ENCODE data around the gene RITA1.

The RITA1 gene

DNA sequence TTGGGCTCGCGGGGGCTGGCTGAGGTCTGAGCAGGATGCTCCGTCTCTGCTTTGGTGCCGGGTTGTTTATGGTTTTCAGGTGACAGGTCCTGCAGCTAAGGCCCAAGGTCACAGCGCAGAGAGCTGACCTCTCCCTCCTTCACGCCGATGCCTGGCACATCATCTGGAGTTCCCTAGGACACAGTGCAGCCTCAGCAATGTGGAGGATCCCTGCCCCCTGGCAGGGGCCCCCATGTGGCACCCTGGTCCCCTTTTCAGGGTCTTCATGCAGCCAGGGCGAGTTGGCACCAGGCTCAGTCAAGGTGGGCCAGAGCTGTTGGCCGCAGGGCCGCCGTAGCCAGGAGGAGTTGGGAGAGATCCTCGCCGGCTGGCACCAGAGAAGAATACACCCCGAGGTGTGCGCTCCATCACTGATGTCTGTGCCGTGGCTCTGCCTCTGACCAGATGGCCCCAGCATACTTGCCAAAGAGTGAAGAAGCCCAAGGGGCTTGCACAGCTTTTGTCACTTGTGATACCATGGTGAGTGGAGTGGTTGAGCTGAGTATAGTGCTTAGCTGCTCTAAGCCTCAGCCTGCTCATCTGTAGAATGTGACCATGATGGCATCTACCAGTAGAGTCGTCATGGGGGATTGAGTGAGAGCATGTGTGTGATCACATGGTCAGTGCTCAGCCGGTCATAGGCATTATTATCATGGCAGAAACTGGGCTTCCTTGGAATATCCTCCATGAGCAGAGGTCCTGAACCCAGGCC lies 46.7 kb downstream of the RITA1 start:
- DNase-seq: no peak

DNA sequence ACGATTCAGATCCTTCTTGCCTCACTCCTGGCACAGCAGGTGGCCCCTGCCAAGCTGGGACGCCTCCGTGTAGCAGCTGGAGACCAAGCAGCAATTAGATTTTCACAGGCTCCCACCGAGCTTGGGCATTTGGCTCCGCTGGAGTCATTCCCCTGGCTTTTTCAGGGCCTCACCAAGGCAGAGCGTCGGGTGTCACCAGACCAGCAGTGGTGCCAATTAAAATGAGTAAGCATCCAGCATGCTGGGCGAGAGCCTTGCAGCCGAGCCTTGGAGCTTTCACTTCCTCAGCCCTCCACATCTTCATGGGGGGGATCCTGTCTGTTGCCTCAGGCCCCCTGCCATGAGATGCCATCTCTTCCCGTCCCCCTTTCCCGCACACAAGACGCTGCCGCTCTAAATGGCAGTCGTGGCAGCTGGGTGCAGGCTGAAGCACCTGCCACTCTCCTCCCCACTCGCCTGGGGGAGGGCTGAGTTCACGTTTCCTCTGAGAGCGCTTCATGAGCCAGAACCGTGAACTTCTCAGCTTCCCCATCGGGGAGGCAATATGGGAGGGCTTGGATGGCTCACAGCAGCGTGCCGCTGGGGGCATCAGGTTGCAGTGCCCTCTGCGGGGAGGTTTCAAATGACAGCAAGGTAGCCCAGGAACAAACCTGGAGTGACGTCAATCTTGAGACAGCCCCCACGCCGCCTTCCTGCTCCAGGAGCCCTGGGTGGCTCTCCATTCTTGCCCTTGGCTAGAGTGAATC lies 47.5 kb downstream of the RITA1 start:
- peak; percentile 78 for DNase-seq

DNA sequence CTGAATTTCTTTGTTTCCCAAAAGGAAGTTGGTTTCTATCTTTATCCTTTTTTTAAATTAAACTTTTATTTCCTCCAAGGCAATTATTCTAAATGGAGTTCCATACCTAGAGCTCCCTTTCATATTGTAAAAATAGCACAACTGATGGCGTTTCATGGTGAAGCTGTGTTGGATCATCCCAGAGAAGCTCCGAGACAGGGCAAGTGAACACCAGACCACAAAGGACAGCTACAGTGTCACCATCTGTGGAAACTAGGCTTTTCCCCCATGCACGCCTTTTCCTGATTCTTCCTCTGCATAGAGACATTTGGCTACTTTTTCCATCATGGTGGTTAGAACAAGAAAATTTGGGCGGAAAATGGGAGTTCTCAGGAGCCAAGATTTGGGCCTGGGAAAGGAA lies 48.4 kb downstream of the RITA1 start:
- no peak for DNase-seq

DNA sequence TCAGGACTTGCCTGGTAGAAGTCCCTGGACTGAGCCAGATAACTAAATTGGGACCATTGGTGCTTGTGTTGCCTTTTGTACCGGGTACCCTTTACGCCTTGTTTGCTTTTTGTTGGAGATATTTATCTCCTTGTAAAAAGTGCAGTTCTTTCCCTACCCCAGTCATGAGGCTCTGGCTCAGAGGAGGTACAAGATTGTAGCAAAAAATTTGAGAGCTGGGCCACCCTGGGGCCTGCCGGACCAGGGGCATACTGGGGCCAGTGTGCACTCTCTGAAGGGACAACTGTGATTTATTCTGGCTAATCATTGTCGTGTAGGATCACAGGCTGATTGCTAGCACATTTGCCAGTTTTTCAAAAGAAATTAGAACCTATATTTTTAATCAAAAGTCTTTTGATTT lies 49.0 kb downstream of the RITA1 start:
- DNase-seq: no peak

DNA sequence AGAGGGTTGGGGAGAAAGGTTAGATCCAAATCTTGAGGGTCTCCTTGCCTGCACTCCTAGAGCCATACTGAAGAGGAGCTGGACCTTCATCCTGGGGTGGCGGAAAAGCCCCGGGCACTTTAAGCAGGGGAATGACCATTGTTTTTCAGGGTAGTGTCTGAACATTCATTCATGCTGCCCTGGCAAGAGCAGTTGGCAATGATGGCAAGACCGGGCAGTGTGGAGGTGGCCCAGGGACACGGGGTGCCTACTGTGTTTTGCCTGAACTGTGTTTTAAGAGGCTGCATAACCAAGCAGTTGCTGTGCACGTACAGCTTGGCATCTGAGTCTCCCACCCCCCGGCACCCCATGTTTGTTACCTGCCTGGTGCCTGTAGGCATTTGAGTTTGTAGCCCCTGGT lies 50.5 kb downstream of the RITA1 start:
- no peak for DNase-seq

DNA sequence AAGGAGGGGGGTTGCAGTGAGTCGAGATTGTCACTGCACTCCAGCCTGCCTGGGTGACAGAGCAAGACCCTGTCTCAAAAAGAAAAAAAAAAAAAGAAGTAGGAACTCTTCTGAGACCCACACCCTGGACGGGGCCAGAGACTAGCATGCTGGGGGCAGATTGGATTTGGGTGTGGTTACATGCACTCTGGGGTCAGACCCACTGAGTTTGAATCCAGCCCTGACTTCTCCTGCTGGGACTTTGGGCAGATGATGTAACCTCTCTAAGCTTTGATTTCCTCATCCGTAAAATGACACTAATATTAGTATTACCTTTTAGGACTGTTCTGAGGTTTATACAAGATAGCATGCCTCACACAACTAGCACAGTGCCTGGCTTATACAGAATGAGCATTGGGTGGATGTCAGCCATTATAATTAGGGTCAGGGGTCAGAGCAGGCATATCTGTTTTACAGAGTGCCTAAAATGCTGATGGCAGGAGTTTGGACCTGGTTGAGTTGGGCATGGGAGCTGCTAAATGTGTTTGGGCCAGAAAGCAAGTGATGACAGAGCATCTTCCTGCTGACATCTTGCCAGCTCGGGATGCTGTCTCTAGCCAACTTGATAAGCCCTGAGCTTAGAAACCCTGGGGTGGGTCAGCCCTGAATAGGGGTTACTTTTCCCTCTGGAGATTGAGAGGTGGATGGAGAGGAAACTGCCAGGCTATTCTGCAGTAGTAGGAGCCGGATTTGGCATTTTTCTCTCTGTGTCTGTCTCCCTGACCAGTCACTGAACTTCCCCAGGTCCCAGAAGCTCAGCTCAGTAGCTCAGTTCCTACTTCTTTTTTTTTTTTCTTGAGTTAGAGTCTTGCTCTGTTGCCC lies 51.2 kb downstream of the RITA1 start:
- no peak for DNase-seq

DNA sequence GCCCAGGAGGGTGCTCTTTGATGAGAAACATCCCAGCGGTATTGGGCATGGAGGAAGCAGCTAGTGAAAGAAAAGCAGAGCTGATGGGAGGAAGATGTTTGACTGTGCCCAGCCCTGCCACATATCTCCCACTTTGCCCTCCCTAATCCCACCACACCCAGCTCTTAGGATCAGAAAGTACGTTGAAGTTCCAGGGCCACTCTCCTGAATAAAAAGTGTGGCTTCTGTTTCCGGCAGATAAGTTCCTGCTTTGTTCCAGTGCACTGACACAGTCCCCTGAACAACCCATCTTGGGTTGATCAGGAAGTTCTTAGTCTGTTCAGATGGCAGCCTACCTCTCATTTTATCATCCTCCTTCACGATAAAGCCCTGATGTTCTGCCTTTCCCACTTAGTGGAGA lies 52.2 kb downstream of the RITA1 start:
- no peak for DNase-seq

DNA sequence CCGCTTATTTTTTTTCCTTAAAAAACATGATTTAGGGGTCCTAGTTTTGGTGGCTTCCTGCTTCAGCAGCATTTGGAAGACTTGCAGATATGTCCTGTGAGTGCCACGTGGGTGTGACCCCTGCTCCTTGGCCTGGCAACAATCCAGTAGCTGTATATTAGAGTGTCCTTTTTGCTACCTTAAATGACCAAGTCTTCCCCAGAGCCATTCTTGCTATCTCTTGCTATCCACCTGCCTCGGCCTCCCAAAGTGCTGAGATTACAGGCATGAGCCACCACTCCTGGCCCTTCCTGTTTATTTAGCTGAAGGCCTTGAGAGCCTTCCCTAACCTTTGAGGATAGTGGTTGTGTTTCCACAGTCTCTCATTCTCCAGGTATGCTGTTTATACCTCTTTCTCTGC lies 52.8 kb downstream of the RITA1 start:
- no peak for DNase-seq

DNA sequence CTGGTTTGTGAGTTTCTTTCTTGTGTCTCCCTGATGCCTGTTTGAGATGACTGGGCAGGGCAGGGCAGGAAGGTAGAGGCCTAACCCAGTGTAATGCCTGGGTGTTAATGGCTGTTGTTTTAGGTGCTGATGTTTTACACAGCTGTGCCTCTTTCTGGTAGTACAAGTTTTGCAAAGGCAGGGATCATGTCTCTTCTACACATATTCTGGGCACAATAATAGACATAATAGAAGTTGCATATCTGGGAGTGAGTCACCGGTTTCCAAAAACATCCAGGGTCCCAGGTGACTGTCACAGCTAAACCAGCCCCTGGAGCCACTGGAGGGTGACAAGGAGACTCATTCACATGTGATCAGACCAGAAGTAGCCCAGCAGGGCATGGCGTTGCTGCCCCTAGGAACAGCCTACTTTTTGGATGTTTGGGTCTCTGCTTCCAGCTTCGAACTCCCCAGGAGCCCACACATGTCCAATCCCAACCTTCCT lies 53.8 kb downstream of the RITA1 start:
- DNase-seq: no peak

DNA sequence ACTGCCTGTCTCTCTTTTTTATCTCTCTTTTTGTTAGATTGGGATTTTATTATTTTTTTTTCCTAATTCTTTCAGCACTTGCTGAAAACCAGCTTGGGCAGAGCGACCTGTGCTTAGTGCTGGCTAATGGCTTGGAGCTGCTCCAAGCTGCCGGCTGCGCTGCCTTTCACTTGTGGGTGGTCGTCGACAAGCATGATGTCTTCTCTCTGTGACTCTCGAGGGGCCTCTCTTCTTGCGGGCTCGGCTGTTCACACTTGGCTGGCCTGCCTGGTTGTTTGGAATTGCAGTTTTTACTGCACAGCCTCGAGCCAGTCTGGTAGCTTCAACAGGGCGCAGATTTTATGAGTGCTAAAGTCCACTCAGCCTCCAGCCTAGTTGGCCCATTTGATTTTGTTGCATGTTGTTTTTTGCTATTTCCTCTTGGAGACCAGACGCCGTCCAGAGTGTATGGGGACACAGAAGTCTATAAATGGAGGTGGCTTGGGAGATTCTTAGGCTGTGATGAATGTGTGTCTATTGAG lies 54.4 kb downstream of the RITA1 start:
- no peak for DNase-seq

DNA sequence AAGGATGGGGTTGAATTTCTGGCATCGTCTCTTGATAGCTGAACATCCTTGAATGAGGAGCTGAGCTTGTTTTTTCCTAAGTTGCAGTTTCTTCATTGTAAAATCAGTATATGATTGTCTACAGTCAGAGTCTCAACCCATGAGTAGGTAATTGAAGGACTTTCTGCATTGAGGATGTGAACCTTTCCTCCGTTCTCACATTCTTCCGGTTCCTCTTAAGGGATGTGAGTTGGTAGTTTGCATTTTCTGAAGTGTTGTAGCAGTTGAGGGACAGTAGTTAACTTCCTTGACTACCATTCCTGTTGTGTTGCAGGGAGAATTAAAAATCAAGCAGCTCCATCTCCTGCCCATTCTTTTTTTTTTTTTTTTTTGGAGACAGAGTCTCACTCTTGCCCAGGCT lies 54.9 kb downstream of the RITA1 start:
- DNase-seq: no peak

DNA sequence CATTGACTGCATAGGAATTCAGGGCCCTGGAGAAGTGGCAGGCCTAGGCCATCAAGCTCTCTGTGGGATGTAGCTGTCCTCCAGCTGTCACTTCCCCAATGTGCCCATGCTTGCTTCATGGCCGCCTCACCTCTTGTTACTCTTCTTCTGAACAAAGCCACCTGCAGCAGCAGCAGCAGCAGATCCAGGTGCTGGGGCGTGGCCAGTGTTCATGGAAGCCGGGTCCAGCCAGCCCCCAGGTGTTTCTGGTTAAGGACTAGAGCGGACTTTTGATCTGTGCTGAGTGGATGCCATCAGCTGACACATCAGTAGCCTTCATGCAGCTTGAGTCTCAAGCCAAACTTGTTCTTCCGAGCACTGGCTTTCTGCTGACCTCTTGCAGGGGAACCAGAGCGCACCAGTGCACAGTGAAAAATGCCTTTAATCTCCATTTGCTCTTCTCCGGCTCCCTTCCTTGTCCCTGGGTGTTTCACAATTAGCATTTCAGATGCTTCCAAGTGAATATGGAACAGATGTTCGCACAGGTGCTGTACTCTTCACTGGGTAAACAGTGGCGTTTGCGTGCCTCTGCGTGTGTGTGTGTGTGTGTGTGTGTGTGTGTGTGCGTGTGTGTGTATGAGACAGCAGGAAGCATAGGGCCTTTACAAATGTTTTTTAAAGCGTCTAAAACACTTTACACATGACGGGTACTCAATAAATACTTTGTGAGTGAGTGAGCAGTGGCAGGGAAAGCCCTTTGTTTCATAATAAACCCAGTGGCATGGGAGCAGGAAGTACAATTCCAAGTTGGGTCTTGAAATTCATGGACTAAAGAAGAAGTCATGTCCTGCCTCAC lies 55.9 kb downstream of the RITA1 start:
- DNase-seq: no peak
